ENCODE results near the gene ACTG1.

ACTG1 gene

GRCh38 chr17:81520021-81520901 lies 7.7 kb upstream of the ACTG1 start:
- TF ChIP-seq CTCF (conservative IDR thresholded peaks at IDR 0.05) (no peak), ZFX (IDR thresholded peaks at IDR 0.05) (no peak)
- H3K27ac ChIP-seq, result peak overlapping the region; percentile 88

- peak overlapping the region; percentile 88 for H3K27ac ChIP-seq
- TF ChIP-seq ZFX (IDR thresholded peaks at IDR 0.05) (peak; percentile 91), CTCF (conservative IDR thresholded peaks at IDR 0.05) (peak; percentile 90)
Observed at GRCh38 chr17:81519284-81520020, 6.9 kb upstream of the ACTG1 start.

- no peak for TF ChIP-seq CTCF (conservative IDR thresholded peaks at IDR 0.05)
- no peak for TF ChIP-seq ZFX (IDR thresholded peaks at IDR 0.05)
- H3K27ac ChIP-seq, result peak overlapping the region; percentile 88
Observed at GRCh38 chr17:81518785-81519283, 6.2 kb upstream of the ACTG1 start.

GRCh38 chr17:81518113-81518784 lies 5.7 kb upstream of the ACTG1 start:
- peak overlapping the region; percentile 88 for H3K27ac ChIP-seq
- no peak for TF ChIP-seq CTCF (conservative IDR thresholded peaks at IDR 0.05)
- no peak for TF ChIP-seq ZFX (IDR thresholded peaks at IDR 0.05)

- H3K27ac ChIP-seq, result peak overlapping the region; percentile 88; the same call in 1 of the 2 replicates
Observed at GRCh38 chr17:81517339-81518112, 4.9 kb upstream of the ACTG1 start.

GRCh38 chr17:81517009-81517338 lies 4.4 kb upstream of the ACTG1 start:
- no peak overlapping the region for H3K27ac ChIP-seq
- TF ChIP-seq CTCF (conservative IDR thresholded peaks at IDR 0.05), result no peak
- no peak for TF ChIP-seq ZFX (IDR thresholded peaks at IDR 0.05)

More at GRCh38 chr17:81517339-81518112, 4.9 kb upstream of the ACTG1 start:
- TF ChIP-seq ZFX (IDR thresholded peaks at IDR 0.05) (no peak), CTCF (conservative IDR thresholded peaks at IDR 0.05) (no peak)
